ENCODE measurements around the gene AKT1.

GRCh38 chr14:104757238-104757585 lies 38.3 kb downstream of the AKT1 start:
- TF ChIP-seq CTCF (IDR thresholded peaks at IDR 0.05 in 4 of 5, conservative IDR thresholded peaks at IDR 0.05 in 1 of 5) (no peak), POLR2A (IDR thresholded peaks at IDR 0.05) (no peak)
